SK-N-SH treated with all-trans-retinoic acid at 6 μM for 48 hours (cell line): Measurements from ENCODE around the gene TMEM125.

Experiments used
- ATAC-seq: fragments of 200-7000 bp; cut with Tn5 transposase; 3 replicates; pipeline ENCODE4 v1.9.1; 2020; ENCODE audit warnings: mild to moderate bottlenecking, moderate library complexity
- BACH2 ChIP-seq: fragments of 250-450 bp; sonication (Bioruptor Pico); IDR thresholded peaks from 2 replicates; pipeline ENCODE4 v1.9.0; 2021; ENCODE audit warnings: mild to moderate bottlenecking, borderline replicate concordance
- CREB5 ChIP-seq: fragments of 250-450 bp; sonication (Bioruptor Pico); IDR thresholded peaks from 2 replicates; pipeline ENCODE4 v1.5.1; 2020; ENCODE audit warnings: low read depth, mild to moderate bottlenecking, moderate library complexity
- CSRNP3 ChIP-seq: fragments of 250-450 bp; sonication (Bioruptor Pico); IDR thresholded peaks from 2 replicates; pipeline ENCODE4 v1.5.1; 2021; ENCODE audit warnings: mild to moderate bottlenecking, moderate library complexity
- ESRRG ChIP-seq: fragments of 250-450 bp; sonication (Bioruptor Pico); IDR thresholded peaks from 2 replicates; pipeline ENCODE4 v1.6.1; 2021; ENCODE audit warnings: mild to moderate bottlenecking
- GLIS3 ChIP-seq: fragments of 250-450 bp; sonication (Bioruptor Pico); IDR thresholded peaks from 2 replicates; pipeline ENCODE4 v1.5.0; 2020; ENCODE audit warnings: mild to moderate bottlenecking, moderate library complexity
- ISL1 ChIP-seq: fragments of 250-450 bp; sonication (Bioruptor Pico); IDR thresholded peaks from 2 replicates; pipeline ENCODE4 v2.1.2; 2022; ENCODE audit warnings: mild to moderate bottlenecking, moderate library complexity
- OSR1 ChIP-seq: fragments of 250-450 bp; sonication (Bioruptor Pico); IDR thresholded peaks from 2 replicates; pipeline ENCODE4 v1.8.0; 2022; ENCODE audit warnings: moderate library complexity, mild to moderate bottlenecking, inconsistent platforms
- PATZ1 ChIP-seq: fragments of 250-450 bp; sonication (Bioruptor Pico); IDR thresholded peaks from 2 replicates; pipeline ENCODE4 v1.8.0; 2020; ENCODE audit warnings: mild to moderate bottlenecking, moderate library complexity, borderline replicate concordance
- POU6F1 ChIP-seq: fragments of 250-450 bp; sonication (Bioruptor Pico); IDR thresholded peaks from 2 replicates; pipeline ENCODE4 v1.8.0; 2021; ENCODE audit warnings: low read depth, mild to moderate bottlenecking, moderate library complexity, borderline replicate concordance
- TSHZ2 ChIP-seq: fragments of 250-450 bp; sonication (Bioruptor Pico); IDR thresholded peaks from 2 replicates; pipeline ENCODE4 v1.5.0; 2020; ENCODE audit warnings: mild to moderate bottlenecking, moderate library complexity
- ZFP30 ChIP-seq: fragments of 450-650 bp; formaldehyde crosslinking; IDR thresholded peaks from 2 replicates; pipeline ENCODE4 v1.5.0; 2022; ENCODE audit warnings: mild to moderate bottlenecking, moderate library complexity
- ZNF565 ChIP-seq: fragments of 450-650 bp; formaldehyde crosslinking; conservative IDR thresholded peaks from 2 replicates; pipeline ENCODE4 v1.5.0; 2020; ENCODE audit warnings: low read depth, mild to moderate bottlenecking, moderate library complexity
- ZNF70 ChIP-seq: fragments of 450-650 bp; formaldehyde crosslinking; IDR thresholded peaks from 2 replicates; pipeline ENCODE4 v1.5.0; 2020; ENCODE audit warnings: mild to moderate bottlenecking, moderate library complexity
- ZNF8 ChIP-seq: fragments of 450-650 bp; formaldehyde crosslinking; IDR thresholded peaks from 2 replicates; pipeline ENCODE4 v1.5.0; 2020; ENCODE audit warnings: mild to moderate bottlenecking, moderate library complexity

The TMEM125 gene

DNA sequence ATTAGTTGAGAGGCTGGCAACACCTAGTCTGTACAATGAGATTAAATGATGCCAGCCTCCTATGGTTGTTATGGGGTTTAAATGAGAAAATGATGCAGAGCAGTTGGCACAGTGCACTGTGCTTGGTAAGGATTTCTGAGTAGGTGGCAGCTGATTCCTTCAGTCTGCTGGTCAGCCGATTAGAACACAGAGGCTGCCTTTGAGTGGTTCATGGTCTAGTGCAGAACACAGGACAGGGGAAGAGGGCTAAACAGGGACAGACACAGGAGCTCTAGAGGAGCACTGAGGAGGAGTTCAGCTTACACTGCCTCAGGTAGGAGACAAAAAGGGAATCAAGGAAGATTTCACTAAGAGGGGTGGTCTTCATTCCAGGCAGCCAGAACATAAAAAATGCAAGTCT lies 32.4 kb downstream of the TMEM125 start:
- no peak for ATAC-seq
- TF ChIP-seq ZNF8 (CRISPR knock-in tag), result no peak
- TF ChIP-seq POU6F1 (CRISPR knock-in tag), result no peak
- no peak for TF ChIP-seq ZNF70 (CRISPR knock-in tag)
- TF ChIP-seq ESRRG (CRISPR knock-in tag), result no peak

DNA sequence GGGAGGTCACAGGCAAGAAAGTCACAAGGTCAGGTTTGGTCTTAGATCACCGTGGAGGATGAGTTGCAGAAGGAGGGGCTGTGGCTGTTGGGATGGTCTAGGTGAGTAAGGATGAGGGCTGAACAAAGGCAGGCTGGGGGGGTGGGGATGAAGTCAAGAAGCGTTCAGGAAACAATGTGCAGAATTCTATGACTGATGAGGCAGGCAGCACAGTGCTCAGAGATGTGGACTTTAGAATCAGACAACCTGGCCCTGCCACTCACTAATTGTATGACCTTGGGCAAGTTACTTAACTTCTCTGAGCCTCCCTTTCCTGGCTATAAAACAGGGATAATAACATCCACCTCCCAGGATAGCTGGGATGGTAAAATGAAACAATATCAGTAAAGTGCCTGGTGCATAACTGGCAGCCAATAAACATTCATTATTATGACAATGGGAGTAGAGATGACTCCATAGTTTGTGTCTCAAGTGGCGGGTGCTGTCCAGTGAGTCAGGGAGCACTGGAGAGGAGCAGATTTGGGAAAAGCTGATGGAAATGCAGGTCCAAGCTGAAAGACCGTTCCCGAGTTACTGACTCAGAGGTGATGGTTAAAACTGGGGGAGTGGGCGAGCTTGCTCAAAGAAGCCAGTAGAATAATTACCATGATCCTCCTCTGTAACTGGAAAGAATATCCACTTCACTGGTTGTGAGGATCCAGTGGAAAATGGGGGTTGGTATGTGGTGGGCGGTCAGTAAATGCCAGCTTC lies 33.1 kb downstream of the TMEM125 start:
- ATAC-seq, result no peak
- TF ChIP-seq OSR1 (CRISPR knock-in tag) (no peak), ISL1 (CRISPR knock-in tag) (no peak), ZNF8 (CRISPR knock-in tag) (no peak), ZNF565 (CRISPR knock-in tag) (no peak), BACH2 (CRISPR knock-in tag) (no peak), CREB5 (CRISPR knock-in tag) (no peak), ZFP30 (CRISPR knock-in tag) (no peak), POU6F1 (CRISPR knock-in tag) (no peak), PATZ1 (CRISPR knock-in tag) (no peak), CSRNP3 (CRISPR knock-in tag) (no peak), GLIS3 (CRISPR knock-in tag) (no peak)

DNA sequence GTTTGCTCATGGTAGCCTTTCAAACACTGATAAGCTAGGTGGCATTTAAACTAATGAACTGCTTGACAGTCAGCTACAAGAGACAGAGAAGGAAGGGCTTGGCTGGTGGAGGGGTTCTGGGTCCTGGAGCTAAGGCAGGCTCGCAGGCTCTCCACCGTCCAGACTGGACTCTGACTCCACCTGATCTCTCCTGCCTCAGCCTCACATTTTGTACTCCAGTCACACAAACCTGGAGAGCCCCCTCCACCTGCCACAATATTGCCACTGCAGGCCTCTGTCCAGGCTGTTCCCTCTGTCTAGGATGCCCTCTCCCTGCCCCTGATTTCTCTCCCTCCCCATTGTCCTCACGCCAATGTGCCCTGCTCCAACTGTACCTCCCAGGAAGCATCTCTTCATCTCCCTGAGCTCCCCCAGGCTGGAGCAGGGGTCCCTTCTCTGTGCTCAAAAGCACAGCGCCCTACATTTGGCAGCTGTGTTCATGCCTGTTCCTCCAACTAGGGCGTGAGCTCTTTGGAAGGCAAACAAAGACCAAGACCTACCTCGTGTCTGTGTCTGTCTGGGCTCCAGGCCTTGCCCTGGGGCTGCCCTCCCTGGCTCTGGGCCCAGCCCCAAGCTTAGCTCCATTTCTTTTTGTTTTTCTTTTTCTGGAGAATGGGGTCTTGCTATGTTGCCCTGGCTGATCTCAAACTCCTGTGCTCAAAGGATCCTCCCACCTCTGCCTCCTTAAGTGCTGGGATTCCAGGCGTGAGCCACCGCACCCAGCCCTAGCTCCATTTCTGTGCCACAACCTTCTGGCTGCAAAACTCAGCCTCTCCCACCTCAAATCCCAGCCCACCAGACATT lies 33.9 kb downstream of the TMEM125 start:
- TF ChIP-seq TSHZ2, result no peak
- no peak for TF ChIP-seq CREB5 (CRISPR knock-in tag)

More for the DNA sequence above, 33.9 kb downstream of the TMEM125 start:
- ATAC-seq, result no peak
